K562 (cell line): ENCODE measurements around the gene RFC2. TPM values are rescaled to one million over a fixed set of nuclear protein-coding genes. Genes with fewer than 3 reads are reported as not detected.
A peak's percentile ranks its signal among the peaks of the same experiment; 100 is the strongest.

Experiments
- ATAC-seq: fragments of 200-7000 bp; cut with Tn5 transposase; 3 replicates; pipeline ENCODE4 v1.9.1; 2020; ENCODE audit warnings: moderate library complexity
- BruUV-seq: library from RNA; stranded (reverse); fragments of 400-500 nt; replicated peaks from 2 replicates; lab custom pipeline; 2021; lab: Mats Ljungman, UMichigan
- CTCF ChIA-PET: fragments of 300-600 bp; formaldehyde crosslinking; extraction: SDS; loops from one replicate; lab custom pipeline; 2021; ENCODE audit warnings: low intra/inter-chr PET ratio; lab: Yijun Ruan, JAX
- POLR2A ChIA-PET: fragments of 300-600, 350-650 bp; sonication (Branson Sonifier 250); formaldehyde crosslinking; extraction: SDS; loops from one replicate; lab custom pipeline; 2021; ENCODE audit warnings: antibody characterized with exemption, inconsistent platforms; lab: Yijun Ruan, JAX
- DNase-seq, 4 experiments: peaks; one replicate each; pipeline versions ENCODE4 v3.0.0 to v3.0.0-alpha.2; 2011 to 2018; ENCODE audit warnings: low spot score in 3 of 4, mixed read lengths in 3 of 4; ENCODE audit errors: extremely low read depth in 1 of 4
- FAIRE-seq: peaks from 2 replicates; lab custom pipeline; 2011; peaks lifted over from hg19 to GRCh38; lab: Jason Lieb, UNC
- H2AFZ ChIP-seq: 2 replicates; pipeline ENCODE4 v1.6.0; 2011; ENCODE audit warnings: low read depth, low read length, control low read depth, inconsistent platforms
- H3K27ac ChIP-seq: fragments of 200-600 bp; 3 replicates; pipeline ENCODE4 v1.8.0; 2011; ENCODE audit warnings: low read depth, mild to moderate bottlenecking, control low read depth, inconsistent platforms, low read length, moderate library complexity, mixed read lengths; ENCODE audit errors: extremely low read depth
- H3K27me3 ChIP-seq, 2 experiments: fragments of 300-600 bp in 1 of 2; 2 replicates in 1 of 2; 3 replicates in 1 of 2; pipeline versions ENCODE4 v1.6.0 to v1.8.0; 2011; ENCODE audit warnings: inconsistent platforms in 2 of 2, low read length in 2 of 2, mild to moderate bottlenecking in 1 of 2, mixed read lengths in 1 of 2, moderate library complexity in 1 of 2; ENCODE audit not compliant: control insufficient read depth in 2 of 2, insufficient read depth in 2 of 2
- H3K36me3 ChIP-seq: fragments of 300-600 bp; 3 replicates; pipeline ENCODE4 v1.8.0; 2011; ENCODE audit warnings: mild to moderate bottlenecking, low read length, inconsistent platforms; ENCODE audit not compliant: control insufficient read depth, insufficient read depth
- H3K4me1 ChIP-seq, 2 experiments: fragments of 200-600 bp in 1 of 2; replicated peaks in 1 of 2; 2 replicates in 1 of 2; 3 replicates in 1 of 2; pipeline versions ENCODE4 v1.5.1 to v1.8.0; 2011; ENCODE audit warnings: inconsistent platforms in 2 of 2, low read length in 2 of 2, mild to moderate bottlenecking in 1 of 2, mixed read lengths in 1 of 2, moderate library complexity in 1 of 2; ENCODE audit not compliant: control insufficient read depth in 2 of 2, insufficient read depth in 2 of 2
- H3K4me2 ChIP-seq: 2 replicates; pipeline ENCODE4 v1.6.1; 2011; ENCODE audit warnings: low read length, control low read depth, inconsistent platforms, mixed read lengths; ENCODE audit not compliant: insufficient read depth
- H3K4me3 ChIP-seq: fragments of 200-600 bp; sonication (generic), shearing (Covaris generic); 2 replicates; pipeline ENCODE4 v1.5.1; 2016; ENCODE audit warnings: control low read depth, inconsistent platforms
- H3K79me2 ChIP-seq: fragments of 200-600 bp; 3 replicates; pipeline ENCODE4 v1.8.0; 2011; ENCODE audit warnings: low read length, inconsistent platforms; ENCODE audit not compliant: control insufficient read depth, insufficient read depth
- H3K9ac ChIP-seq, 2 experiments: 2 replicates each; pipeline versions ENCODE4 v1.6.0 to v1.6.1; 2011; ENCODE audit warnings: low read depth in 2 of 2, low read length in 2 of 2, control low read depth in 1 of 2, inconsistent platforms in 1 of 2, mild to moderate bottlenecking in 1 of 2, mixed read lengths in 1 of 2; ENCODE audit not compliant: insufficient read depth in 1 of 2
- H3K9me1 ChIP-seq: one replicate; pipeline ENCODE4 v1.6.0; 2011; ENCODE audit warnings: inconsistent platforms, mild to moderate bottlenecking, low read length, moderate library complexity; ENCODE audit not compliant: control insufficient read depth, insufficient read depth
- H3K9me3 ChIP-seq: replicated peaks from 2 replicates; pipeline ENCODE4 v1.5.1; 2011; ENCODE audit warnings: low read depth, low read length, inconsistent platforms; ENCODE audit not compliant: control insufficient read depth, insufficient read depth
- H4K20me1 ChIP-seq: replicated peaks from 2 replicates; pipeline ENCODE4 v1.6.1; 2011; ENCODE audit warnings: low read length, inconsistent platforms, mixed read lengths; ENCODE audit not compliant: control insufficient read depth, insufficient read depth
- ESRRA ChIP-seq: fragments of 450-650 bp; IDR thresholded peaks from 2 replicates; pipeline ENCODE4 v1.6.1; 2014; ENCODE audit warnings: low read depth, mild to moderate bottlenecking, moderate library complexity, borderline replicate concordance
- POLR2B ChIP-seq: fragments of 450-650 bp; IDR thresholded peaks from 2 replicates; pipeline ENCODE4 v1.6.1; 2018; ENCODE audit warnings: low read depth; ENCODE audit not compliant: partially characterized antibody
- RAD51 ChIP-seq: fragments of 450-650 bp; IDR thresholded peaks from 2 replicates; pipeline ENCODE4 v1.7.1; 2016; ENCODE audit warnings: low read depth, mild to moderate bottlenecking, borderline replicate concordance
- VEZF1 ChIP-seq: fragments of 200-800 bp; sonication (Bioruptor generic); IDR thresholded peaks from 2 replicates; pipeline ENCODE4 v1.6.1; 2017; ENCODE audit warnings: missing genetic modification characterization, missing compliant biosample characterization
- WGBS: fragments of 100-300 bp; shearing (Covaris generic); methylation state at CpG from one replicate; pipeline ENCODE4 v1.1.6; 2016; ENCODE audit warnings: low coverage, mixed read lengths; ENCODE audit not compliant: insufficient coverage; ENCODE audit errors: missing lambda C conversion rate; 5-methylcytosine and 5-hydroxymethylcytosine counted together
- in situ Hi-C: fragments of 300-500 bp; cut with MboI; formaldehyde crosslinking; loops from 4 replicates; pipeline ENCODE4 v1.15.0; 2018; ENCODE audit warnings: inconsistent platforms, mixed read lengths
- intact Hi-C: fragments of 100-400 bp; cut with micrococcal nuclease; formaldehyde crosslinking; loops from 2 replicates; pipeline ENCODE4 v1.14.2; 2022
- polyA plus RNA-seq, 8 experiments: library from polyadenylated mRNA; depleted of rRNA in 4 of 8; stranded (reverse) in 5 of 8; unstranded in 3 of 8; fragments of >200 nt; fragmentation: Nextera tagmentation in 2 of 8; fragmentation: Illumina TruSeq in 1 of 8; extraction: Ambion mirVana in 2 of 8; extraction: Trizol in 1 of 8; gene quantifications; 2 replicates each; pipeline versions ENCODE4 v1.2.1 to v1.2.3, GENCODE V29; 2011 to 2014; ENCODE audit warnings: inconsistent platforms in 1 of 8, missing spikeins in 1 of 8
- total RNA-seq, 7 experiments: library from RNA; depleted of rRNA in 6 of 7; stranded (reverse); fragments of >200 nt in 6 of 7; fragmentation: Illumina TruSeq in 2 of 7; extraction: Trizol in 2 of 7; gene quantifications; 2 replicates each; pipeline versions ENCODE4 v1.2.1 to v1.2.3, GENCODE V29; 2011 to 2021; ENCODE audit warnings: low replicate concordance in 1 of 7
- TF ChIP-seq, protein P1 (sequence below), 3 experiments: IDR thresholded peaks in 2 of 3; conservative IDR thresholded peaks in 1 of 3; 2 replicates each; pipeline ENCODE4 v1.5.1; 2011 to 2012; ENCODE audit warnings: low read length in 3 of 3, mild to moderate bottlenecking in 3 of 3, control low read depth in 2 of 3, improper control_type of control experiment in 1 of 3, inconsistent platforms in 1 of 3, low read depth in 1 of 3, mixed read lengths in 1 of 3, moderate library complexity in 1 of 3; ENCODE audit not compliant: insufficient read depth in 2 of 3
- TF ChIP-seq, protein P2 (sequence below): sonication (generic); formaldehyde crosslinking; IDR thresholded peaks from 2 replicates; pipeline ENCODE4 v1.8.1; 2023; ENCODE audit warnings: mild to moderate bottlenecking, missing genetic modification reagents

RFC2 gene
- total and polyA plus RNA-seq, 9 of the 15 experiments (the other 6 are each of a cell fraction or from before 2014, with no cell fraction given), result 32.5 to 161 (median 102) TPM

DNA sequence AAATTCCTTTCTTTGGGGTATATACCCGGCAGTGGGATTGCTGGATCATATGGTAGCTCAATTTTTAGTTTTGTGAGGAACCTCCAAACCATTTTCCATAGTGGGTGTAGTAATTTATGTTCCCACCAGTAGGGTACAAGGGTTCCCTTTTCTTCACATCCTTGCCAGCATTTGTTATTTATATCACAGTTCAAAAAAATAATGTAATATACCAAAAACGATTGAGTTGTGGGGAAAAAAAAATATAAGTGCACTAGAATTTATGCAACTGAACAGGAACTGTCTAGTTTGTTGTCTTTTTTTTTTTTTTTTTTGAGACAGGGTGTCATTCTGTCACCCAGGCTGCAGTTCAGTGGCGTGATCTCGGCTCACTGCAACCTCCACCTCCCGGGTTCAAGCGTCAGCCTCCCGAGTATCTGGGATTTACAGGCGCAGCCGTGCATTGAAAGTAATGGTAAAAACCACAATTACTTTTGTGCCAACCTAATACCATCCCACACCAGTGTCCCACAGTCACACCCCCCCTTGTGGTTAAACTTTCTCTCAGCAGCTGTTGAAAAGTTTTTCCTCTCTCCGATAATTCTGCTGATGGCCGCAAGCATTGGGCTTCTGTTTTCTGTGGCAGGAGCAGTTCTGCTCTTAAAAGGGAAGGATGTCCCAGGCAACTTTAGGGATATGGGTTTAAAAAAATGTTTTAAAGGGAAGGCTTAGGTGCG is 51.2 kb downstream of the RFC2 start:
- Histone ChIP-seq H3K36me3 (peaks cover under 1% of the 10 kb centered on the region; the same call in 1 of the 3 replicates), H3K4me2 (no peak overlapping the region), H3K79me2 (no peaks in the 10 kb centered on the region), H3K4me1 (peaks cover 3 to 14% of the 10 kb centered on the region in 2 experiments; a peak in 4 of 5 replicates), H3K9me3 (no peaks in the 10 kb centered on the region), H3K9ac (no peak overlapping the region), H2AFZ (no peak overlapping the region), H3K27ac (no peak overlapping the region), H4K20me1 (no peaks in the 10 kb centered on the region), H3K9me1 (no peaks in the 10 kb centered on the region), H3K4me3 (no peak overlapping the region), H3K27me3 (no peaks in the 10 kb centered on the region; a peak in 1 of 5 replicates)
- intact Hi-C loops (loop anchor here (1.0 to 2.0 kb wide), 2 partner anchors 135 to 336 kb away; no protein-coding TSS in a partner anchor), in situ Hi-C loops (loop anchor here (5.0 to 10.0 kb wide), 2 partner anchors 136 to 328 kb away; no protein-coding TSS in a partner anchor)
- CTCF ChIA-PET, result interaction anchor here (0.6 to 1.5 kb wide), 8 partner anchors 84 to 198 kb away, joined by 3 to 5 read pairs (median 4); no protein-coding TSS in a partner anchor
- WGBS, result 11% methylated on average over 12 of the region's 12 CpGs
- peak in 2 of 4 experiments; percentile 51 to 62 for DNase-seq
- BruUV-seq, result no TSS peak
- POLR2A ChIA-PET, result interaction anchor here (0.7 to 1.5 kb wide), 6 partner anchors 10 to 143 kb away, joined by 3 to 5 read pairs (median 3); no protein-coding TSS in a partner anchor
- FAIRE-seq, result peak; percentile 80
- peak; percentile 39 for ATAC-seq
- TF ChIP-seq RAD51 (no peak), ESRRA (no peak), POLR2B (no peak), VEZF1 (no peak)
- TF ChIP-seq, protein P1, sequence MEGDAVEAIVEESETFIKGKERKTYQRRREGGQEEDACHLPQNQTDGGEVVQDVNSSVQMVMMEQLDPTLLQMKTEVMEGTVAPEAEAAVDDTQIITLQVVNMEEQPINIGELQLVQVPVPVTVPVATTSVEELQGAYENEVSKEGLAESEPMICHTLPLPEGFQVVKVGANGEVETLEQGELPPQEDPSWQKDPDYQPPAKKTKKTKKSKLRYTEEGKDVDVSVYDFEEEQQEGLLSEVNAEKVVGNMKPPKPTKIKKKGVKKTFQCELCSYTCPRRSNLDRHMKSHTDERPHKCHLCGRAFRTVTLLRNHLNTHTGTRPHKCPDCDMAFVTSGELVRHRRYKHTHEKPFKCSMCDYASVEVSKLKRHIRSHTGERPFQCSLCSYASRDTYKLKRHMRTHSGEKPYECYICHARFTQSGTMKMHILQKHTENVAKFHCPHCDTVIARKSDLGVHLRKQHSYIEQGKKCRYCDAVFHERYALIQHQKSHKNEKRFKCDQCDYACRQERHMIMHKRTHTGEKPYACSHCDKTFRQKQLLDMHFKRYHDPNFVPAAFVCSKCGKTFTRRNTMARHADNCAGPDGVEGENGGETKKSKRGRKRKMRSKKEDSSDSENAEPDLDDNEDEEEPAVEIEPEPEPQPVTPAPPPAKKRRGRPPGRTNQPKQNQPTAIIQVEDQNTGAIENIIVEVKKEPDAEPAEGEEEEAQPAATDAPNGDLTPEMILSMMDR (IDR thresholded peaks at IDR 0.05 in 2 of 3, conservative IDR thresholded peaks at IDR 0.05 in 1 of 3; ENCODE audit: insufficient read depth in 2 of 3, low read depth in 1 of 3, low read length in 3 of 3), result peak; percentile 74 to 81 (median 75)
- TF ChIP-seq, protein P2, sequence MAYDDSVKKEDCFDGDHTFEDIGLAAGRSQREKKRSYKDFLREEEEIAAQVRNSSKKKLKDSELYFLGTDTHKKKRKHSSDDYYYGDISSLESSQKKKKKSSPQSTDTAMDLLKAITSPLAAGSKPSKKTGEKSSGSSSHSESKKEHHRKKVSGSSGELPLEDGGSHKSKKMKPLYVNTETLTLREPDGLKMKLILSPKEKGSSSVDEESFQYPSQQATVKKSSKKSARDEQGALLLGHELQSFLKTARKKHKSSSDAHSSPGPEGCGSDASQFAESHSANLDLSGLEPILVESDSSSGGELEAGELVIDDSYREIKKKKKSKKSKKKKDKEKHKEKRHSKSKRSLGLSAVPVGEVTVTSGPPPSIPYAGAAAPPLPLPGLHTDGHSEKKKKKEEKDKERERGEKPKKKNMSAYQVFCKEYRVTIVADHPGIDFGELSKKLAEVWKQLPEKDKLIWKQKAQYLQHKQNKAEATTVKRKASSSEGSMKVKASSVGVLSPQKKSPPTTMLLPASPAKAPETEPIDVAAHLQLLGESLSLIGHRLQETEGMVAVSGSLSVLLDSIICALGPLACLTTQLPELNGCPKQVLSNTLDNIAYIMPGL (CRISPR knock-in tag), result no peak
